Mucosa of gallbladder (tissue), 1 donor: ENCODE measurements around the gene TFAP2D. TPM values are rescaled to one million over a fixed set of nuclear protein-coding genes. Genes with fewer than 3 reads are reported as not detected.

ENCODE experiments used
- DNase-seq: peaks from one replicate; pipeline ENCODE4 v3.0.0-alpha.2; 2020; ENCODE audit warnings: low spot score
- total RNA-seq: library from RNA; stranded (reverse); gene quantifications from one replicate; pipeline ENCODE4 v1.2.1, GENCODE V29; 2021
- donor health status: DM: no; HTN: no; CAD: no.

Gene TFAP2D
- total RNA-seq, 1 donor from 2014 or later = not detected

GRCh38 chr6:50819466-50819903 lies 106.2 kb downstream of the TFAP2D start:
- no peak for DNase-seq

- no peak for DNase-seq
Observed at GRCh38 chr6:50819904-50820868, 106.9 kb downstream of the TFAP2D start.

- DNase-seq = no peak
Observed at GRCh38 chr6:50820869-50821264, 107.5 kb downstream of the TFAP2D start.

GRCh38 chr6:50821441-50822077 lies 108.2 kb downstream of the TFAP2D start:
- no peak for DNase-seq

- DNase-seq = no peak
Observed at GRCh38 chr6:50822078-50822476, 108.8 kb downstream of the TFAP2D start.

Other genes with a start within 250 kb of the TFAP2D start
- gene TFAP2B, start 105.3 kb downstream of the TFAP2D start, total RNA-seq = not detected